HCT116 (cell line): ENCODE measurements around the gene IMMP2L. TPM values are rescaled to one million over a fixed set of nuclear protein-coding genes. Genes with fewer than 3 reads are reported as not detected.

Experiments used
- ATAC-seq: fragments of 200-7000 bp; cut with Tn5 transposase; 2 replicates; pipeline ENCODE4 v1.9.1; 2020; ENCODE audit warnings: mild to moderate bottlenecking, moderate library complexity
- BruUV-seq: library from RNA; stranded (reverse); fragments of 400-500 nt; replicated peaks from 2 replicates; lab custom pipeline; 2021; lab: Mats Ljungman, UMichigan
- CTCF ChIA-PET: fragments of 300-600 bp; sonication (Branson Sonifier 250); formaldehyde crosslinking; loops from one replicate; lab custom pipeline; 2021; ENCODE audit warnings: antibody characterized with exemption; lab: Charles Lee
- POLR2A ChIA-PET: fragments of 300-600, 350-600 bp; sonication (Branson Sonifier 250); formaldehyde crosslinking; loops from one replicate; lab custom pipeline; 2021; ENCODE audit warnings: antibody characterized with exemption; lab: Charles Lee
- RAD21 ChIA-PET, 2 experiments: fragments of 300-600 bp; sonication (Branson Sonifier 250); formaldehyde crosslinking; loops; one replicate each; lab custom pipeline; 2023; ENCODE audit warnings: low total read pairs in 2 of 2; ENCODE audit not compliant: uncharacterized antibody in 2 of 2, unreplicated experiment in 2 of 2, low non-redundant PET in 1 of 2; lab: Charles Lee
- DNase-seq: peaks from one replicate; pipeline ENCODE4 v3.0.0-alpha.2; 2010; ENCODE audit warnings: low read depth, low spot score
- H2AFZ ChIP-seq: fragments of 200-600 bp; shearing (Covaris generic), sonication (generic); 2 replicates; pipeline ENCODE4 v1.6.1; 2017; ENCODE audit warnings: low read depth, mixed run types, mixed read lengths, antibody characterized with exemption, low read length; ENCODE audit not compliant: poor library complexity, severe bottlenecking
- H3K27ac ChIP-seq: 2 replicates; pipeline ENCODE4 v1.5.1; 2012; ENCODE audit warnings: low read depth, low read length
- H3K27me3 ChIP-seq: fragments of 200-600 bp; sonication (generic); 2 replicates; pipeline ENCODE4 v1.6.1; 2016; ENCODE audit warnings: mixed run types, low read length, mixed read lengths; ENCODE audit not compliant: insufficient read depth
- H3K36me3 ChIP-seq, 2 experiments: fragments of 200-500 bp in 1 of 2; fragments of 200-600 bp in 1 of 2; sonication (Bioruptor generic) in 1 of 2; sonication (generic) in 1 of 2; 2 replicates each; pipeline versions ENCODE4 v1.5.1 to v1.6.1; 2014 to 2016; ENCODE audit warnings: low read length in 2 of 2, inconsistent platforms in 1 of 2, mixed read lengths in 1 of 2, mixed run types in 1 of 2; ENCODE audit not compliant: insufficient read depth in 2 of 2, control insufficient read depth in 1 of 2
- H3K4me1 ChIP-seq, 2 experiments: fragments of 200-600 bp in 1 of 2; sonication (generic) in 1 of 2; 2 replicates each; pipeline versions ENCODE4 v1.5.1 to v1.6.1; 2012 to 2017; ENCODE audit warnings: low read length in 2 of 2, inconsistent platforms in 1 of 2, mild to moderate bottlenecking in 1 of 2, mixed read lengths in 1 of 2, mixed run types in 1 of 2, moderate library complexity in 1 of 2; ENCODE audit not compliant: insufficient read depth in 2 of 2, control insufficient read depth in 1 of 2
- H3K4me2 ChIP-seq: fragments of 200-600 bp; sonication (generic); 2 replicates; pipeline ENCODE4 v1.6.1; 2017; ENCODE audit warnings: mixed run types, low read length, mixed read lengths
- H3K4me3 ChIP-seq, 2 experiments: fragments of 200-600 bp in 1 of 2; sonication (generic) in 1 of 2; replicated peaks in 1 of 2; 2 replicates each; pipeline ENCODE4 v1.5.1; 2011 to 2016; ENCODE audit warnings: low read length in 2 of 2, control low read depth in 1 of 2, low read depth in 1 of 2, mild to moderate bottlenecking in 1 of 2, mixed read lengths in 1 of 2, mixed run types in 1 of 2
- H3K79me2 ChIP-seq: fragments of 200-600 bp; sonication (generic); 2 replicates; pipeline ENCODE4 v1.6.1; 2017; ENCODE audit warnings: mild to moderate bottlenecking, mixed run types, low read length, moderate library complexity, mixed read lengths; ENCODE audit not compliant: insufficient read depth
- H3K9ac ChIP-seq: fragments of 200-600 bp; sonication (generic); 2 replicates; pipeline ENCODE4 v1.6.1; 2016; ENCODE audit warnings: low read length, mixed read lengths
- H3K9me2 ChIP-seq: fragments of 200-600 bp; sonication (generic), shearing (Covaris generic); 2 replicates; pipeline ENCODE4 v1.6.1; 2017; ENCODE audit warnings: mixed run types, mild to moderate bottlenecking, moderate library complexity; ENCODE audit not compliant: insufficient read depth
- H3K9me3 ChIP-seq, 2 experiments: fragments of 200-500 bp in 1 of 2; fragments of 200-600 bp in 1 of 2; sonication (Bioruptor generic) in 1 of 2; sonication (generic) in 1 of 2; 2 replicates each; pipeline ENCODE4 v1.6.1; 2014 to 2017; ENCODE audit warnings: low read length in 2 of 2, mixed read lengths in 2 of 2, inconsistent platforms in 1 of 2, low read depth in 1 of 2, mild to moderate bottlenecking in 1 of 2, mixed run types in 1 of 2, moderate library complexity in 1 of 2; ENCODE audit not compliant: control insufficient read depth in 1 of 2, insufficient read depth in 1 of 2
- H4K20me1 ChIP-seq: fragments of 200-600 bp; sonication (generic), shearing (Covaris generic); 2 replicates; pipeline ENCODE4 v1.6.1; 2017; ENCODE audit warnings: mixed run types, mild to moderate bottlenecking, moderate library complexity; ENCODE audit not compliant: insufficient read depth
- ATF3 ChIP-seq: IDR thresholded peaks from 2 replicates; pipeline ENCODE4 v1.6.1; 2012
- CTCF ChIP-seq, 3 experiments: fragments of 200-600 bp in 1 of 3; sonication (generic) in 1 of 3; IDR thresholded peaks in 2 of 3; conservative IDR thresholded peaks in 1 of 3; 2 replicates each; pipeline ENCODE4 v1.5.1; 2012 to 2017; ENCODE audit warnings: low read depth in 2 of 3, low read length in 2 of 3, antibody characterized with exemption in 1 of 3, borderline replicate concordance in 1 of 3, control low read depth in 1 of 3, mild to moderate bottlenecking in 1 of 3, mixed read lengths in 1 of 3, mixed run types in 1 of 3, moderate library complexity in 1 of 3; ENCODE audit not compliant: insufficient read depth in 1 of 3
- EGR1 ChIP-seq: IDR thresholded peaks from 2 replicates; pipeline ENCODE4 v1.6.1; 2012; ENCODE audit warnings: low read depth
- FOSL1 ChIP-seq: IDR thresholded peaks from 2 replicates; pipeline ENCODE4 v1.6.1; 2012; ENCODE audit warnings: low read depth
- JUND ChIP-seq: IDR thresholded peaks from 2 replicates; pipeline ENCODE4 v1.6.1; 2012
- RAD21 ChIP-seq: IDR thresholded peaks from 2 replicates; pipeline ENCODE4 v1.6.1; 2012; ENCODE audit warnings: low read depth, mild to moderate bottlenecking
- SIN3A ChIP-seq: IDR thresholded peaks from 2 replicates; pipeline ENCODE4 v1.6.1; 2012; ENCODE audit warnings: low read depth
- SP1 ChIP-seq: IDR thresholded peaks from 2 replicates; pipeline ENCODE4 v1.6.1; 2012; ENCODE audit warnings: low read depth
- SRF ChIP-seq: IDR thresholded peaks from 2 replicates; pipeline ENCODE4 v1.6.1; 2012; ENCODE audit warnings: low read depth
- ZBTB33 ChIP-seq: IDR thresholded peaks from 2 replicates; pipeline ENCODE4 v1.6.1; 2011; ENCODE audit warnings: mild to moderate bottlenecking, low read length, moderate library complexity; ENCODE audit not compliant: insufficient replicate concordance; ENCODE audit errors: extremely low read depth
- intact Hi-C: fragments of 100-400 bp; cut with micrococcal nuclease; formaldehyde crosslinking; loops from 2 replicates; pipeline ENCODE4 v1.10.0; 2022
- total RNA-seq: library from RNA; stranded (reverse); gene quantifications from one replicate; pipeline ENCODE4 v1.2.1, GENCODE V29; 2021; ENCODE audit not compliant: unreplicated experiment

IMMP2L gene
- total RNA-seq, 1 experiment from 2014 or later, result 21.1 TPM

- TF ChIP-seq ZBTB33 (no peak), FOSL1 (no peak)
Measured at GRCh38 chr7:111053035-111053434, 509.3 kb downstream of the IMMP2L start (continued).

- no peaks in the 10 kb centered on the region for H3K36me3 ChIP-seq
- no peak overlapping the region for H3K9ac ChIP-seq
- ChIA-PET POLR2A (no interaction called here), CTCF (no interaction called here), RAD21 (no interaction called here)
- DNase-seq (no peak), ATAC-seq (no peak)
- no peaks in the 10 kb centered on the region for H3K9me3 ChIP-seq
- H2AFZ ChIP-seq, result no peak overlapping the region
- no peaks in the 10 kb centered on the region for H4K20me1 ChIP-seq
- H3K4me2 ChIP-seq, result no peak overlapping the region
- H3K4me1 ChIP-seq, result no peaks in the 10 kb centered on the region
- intact Hi-C loops, result no loop called here
- no peaks in the 10 kb centered on the region for H3K9me2 ChIP-seq
- H3K4me3 ChIP-seq, result no peak overlapping the region
- no peaks in the 10 kb centered on the region for H3K27me3 ChIP-seq
- H3K79me2 ChIP-seq, result no peaks in the 10 kb centered on the region
- H3K27ac ChIP-seq, result no peak overlapping the region
- no peak for TF ChIP-seq EGR1
- TF ChIP-seq RAD21, result no peak
- no peak for TF ChIP-seq SP1
- TF ChIP-seq SIN3A, result no peak
- no peak for TF ChIP-seq JUND
- TF ChIP-seq SRF, result no peak
- no peak for TF ChIP-seq ATF3
- no peak for TF ChIP-seq CTCF (IDR thresholded peaks at IDR 0.05 in 2 of 3, conservative IDR thresholded peaks at IDR 0.05 in 1 of 3; ENCODE audit: borderline replicate concordance in 1 of 3, insufficient read depth in 1 of 3, low read depth in 2 of 3, low read length in 2 of 3)
- BruUV-seq, result no TSS peak
Measured at GRCh38 chr7:111051832-111052231, 510.5 kb downstream of the IMMP2L start.
